DMS79 treated with DMSO at 0.1 percent for 48 hours (cell line): ENCODE results near the gene SERPINB6.
"Not testable (repeated sequence)": the region's sequence is repeated elsewhere in the genome, so short reads cannot be mapped to it uniquely, and the experiment has no call there.

Experiments used
- DNase-seq: peaks from one replicate; lab custom pipeline; 2025; lab: John Stamatoyannopoulos, UW

Gene SERPINB6

DNA sequence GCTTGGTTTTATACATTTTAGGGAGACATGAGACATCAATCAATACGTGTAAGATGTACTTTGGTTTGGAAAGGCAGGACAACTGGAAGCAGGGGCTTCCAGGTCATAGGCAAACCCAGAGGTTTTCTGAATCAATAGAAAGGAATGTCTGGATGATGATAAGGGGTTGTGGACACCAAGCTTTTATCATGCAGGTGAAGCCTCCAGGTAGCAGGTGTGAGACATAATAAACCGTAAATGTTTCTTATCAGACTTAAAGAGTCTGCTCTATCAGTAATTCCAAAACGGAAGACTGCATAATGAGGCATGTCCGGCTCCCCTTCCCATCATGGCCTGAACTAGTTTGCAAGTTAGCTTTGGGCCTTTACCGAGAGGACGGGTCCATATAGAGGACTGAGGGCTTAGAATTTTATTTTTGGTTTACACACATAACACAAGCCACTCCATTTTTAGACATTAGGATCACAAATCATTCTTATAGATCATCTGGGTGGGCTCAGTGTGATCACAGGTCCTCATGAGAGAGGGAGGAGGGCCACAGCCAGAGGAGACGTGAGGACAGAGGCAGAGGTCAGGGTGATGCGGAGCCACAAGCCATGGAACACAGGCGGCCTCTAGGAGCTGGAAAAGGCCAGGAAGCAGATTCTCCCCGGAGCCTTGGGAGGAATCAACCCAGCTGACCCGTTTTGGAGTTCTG lies 57.6 kb downstream of the SERPINB6 start:
- no peak for DNase-seq

DNA sequence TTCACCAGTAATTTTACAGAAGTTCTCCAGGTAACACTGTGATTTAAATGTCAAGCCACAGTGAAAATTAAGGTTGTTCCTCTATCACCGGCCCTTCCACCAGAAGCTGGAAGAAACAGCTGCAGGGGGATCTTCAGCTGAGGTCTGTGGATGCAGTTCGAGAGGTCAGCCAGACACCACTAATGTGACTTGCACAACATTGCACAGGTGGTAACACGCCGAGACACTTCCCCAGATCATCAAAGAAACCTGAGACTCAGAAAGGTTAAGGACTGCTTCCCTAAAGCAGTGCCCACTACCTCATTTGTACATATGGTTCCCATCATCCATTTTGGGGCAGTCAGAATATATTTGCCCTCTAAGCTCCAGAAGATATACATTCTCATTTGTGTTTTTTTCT lies 60.2 kb downstream of the SERPINB6 start:
- DNase-seq: no peak

DNA sequence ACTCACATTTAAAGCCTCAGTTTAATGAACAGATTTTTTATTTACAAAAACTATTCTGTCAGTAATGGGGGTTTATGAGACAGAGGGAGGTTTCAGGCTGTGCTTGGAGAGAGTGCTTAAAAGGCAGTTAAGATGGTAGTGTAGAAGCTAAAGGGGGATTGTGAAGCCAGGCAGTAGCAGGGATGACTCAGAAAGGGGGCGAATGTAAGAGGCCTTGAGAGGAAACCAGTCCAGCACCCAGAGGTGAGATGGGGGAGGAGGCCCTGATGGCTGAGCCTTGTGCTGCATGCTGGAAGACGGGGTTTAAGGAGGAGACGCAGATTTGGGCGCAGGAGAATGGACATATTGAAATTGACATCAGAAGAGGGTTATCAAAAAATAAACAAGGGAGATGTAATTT lies 61.6 kb downstream of the SERPINB6 start:
- DNase-seq: no peak

DNA sequence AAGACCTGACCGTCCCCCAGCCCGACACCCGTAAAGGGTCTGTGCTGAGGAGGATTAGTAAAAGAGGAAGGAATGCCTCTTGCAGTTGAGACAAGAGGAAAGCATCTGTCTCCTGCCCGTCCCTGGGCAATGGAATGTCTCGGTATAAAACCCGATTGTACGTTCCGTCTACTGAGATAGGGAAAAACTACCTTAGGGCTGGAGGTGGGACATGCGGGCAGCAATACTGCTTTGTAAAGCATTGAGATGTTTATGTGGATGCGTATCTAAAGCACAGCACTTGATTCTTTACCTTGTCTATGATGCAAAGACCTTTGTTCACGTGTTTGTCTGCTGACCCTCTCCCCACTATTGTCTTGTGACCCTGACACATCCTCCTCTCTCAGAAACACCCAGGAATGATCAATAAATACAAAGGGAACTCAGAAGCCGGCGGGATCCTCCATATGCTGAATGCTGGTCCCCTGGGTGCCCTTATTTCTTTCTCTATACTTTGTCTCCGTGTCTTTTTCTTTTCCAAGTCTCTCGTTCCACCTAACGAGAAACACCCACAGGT lies 62.2 kb downstream of the SERPINB6 start:
- DNase-seq: not testable (repeated sequence)

DNA sequence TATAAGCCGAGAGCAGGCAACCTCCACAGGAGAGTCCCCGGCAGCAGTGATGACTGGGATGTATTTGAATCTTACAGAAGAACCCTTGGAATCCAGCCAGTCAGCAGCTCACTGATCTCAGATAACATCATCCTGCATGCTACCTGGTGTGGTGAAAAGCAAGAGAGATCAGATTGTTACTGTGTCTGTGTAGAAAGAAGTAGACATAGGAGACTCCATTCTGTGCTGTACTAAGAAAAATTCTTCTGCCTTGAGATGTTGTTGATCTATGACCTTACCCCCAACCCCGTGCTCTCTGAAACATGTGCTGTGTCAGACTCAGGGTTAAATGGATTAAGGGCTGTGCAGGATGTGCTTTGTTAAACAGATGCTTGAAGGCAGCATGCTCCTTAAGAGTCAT lies 62.9 kb downstream of the SERPINB6 start:
- DNase-seq: peak; percentile 33

DNA sequence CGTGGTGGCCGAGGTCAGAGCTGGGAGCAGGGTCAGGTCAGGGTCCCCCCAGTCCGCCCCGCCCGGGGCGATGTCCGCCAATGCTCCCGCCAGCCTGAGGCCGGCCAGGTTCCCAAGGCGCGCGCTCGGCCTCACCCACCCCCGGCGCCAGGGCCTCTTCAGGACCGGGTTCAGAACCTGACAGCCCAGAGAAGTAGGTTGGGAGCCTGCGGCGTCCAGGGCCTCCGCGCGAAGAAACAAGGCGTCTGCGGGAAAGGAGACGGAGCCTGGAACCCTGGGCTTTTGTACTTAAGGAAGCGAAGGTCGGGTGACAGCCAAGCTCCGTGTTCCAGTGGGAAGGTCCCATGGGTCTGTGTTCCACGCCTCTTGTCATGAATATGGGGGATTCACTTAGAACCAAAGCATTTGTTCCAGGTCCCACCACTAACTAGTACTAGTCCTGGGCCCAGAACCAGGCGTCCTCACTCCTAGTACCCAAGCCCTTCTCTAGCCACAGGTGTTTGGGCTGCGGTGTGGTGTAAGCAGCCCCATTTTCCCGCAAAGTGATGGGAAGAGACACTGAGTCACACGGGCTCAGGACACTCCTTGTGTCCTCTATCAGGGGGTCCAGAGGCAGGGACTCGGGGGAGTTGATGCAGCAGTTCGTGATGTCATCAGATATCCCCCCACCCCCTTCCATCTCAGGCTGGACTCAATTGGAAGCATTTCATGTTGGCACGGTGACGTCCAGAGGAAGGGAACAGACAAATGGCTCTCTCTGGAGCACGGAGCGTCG lies 67.8 kb downstream of the SERPINB6 start:
- DNase-seq: not testable (repeated sequence)

DNA sequence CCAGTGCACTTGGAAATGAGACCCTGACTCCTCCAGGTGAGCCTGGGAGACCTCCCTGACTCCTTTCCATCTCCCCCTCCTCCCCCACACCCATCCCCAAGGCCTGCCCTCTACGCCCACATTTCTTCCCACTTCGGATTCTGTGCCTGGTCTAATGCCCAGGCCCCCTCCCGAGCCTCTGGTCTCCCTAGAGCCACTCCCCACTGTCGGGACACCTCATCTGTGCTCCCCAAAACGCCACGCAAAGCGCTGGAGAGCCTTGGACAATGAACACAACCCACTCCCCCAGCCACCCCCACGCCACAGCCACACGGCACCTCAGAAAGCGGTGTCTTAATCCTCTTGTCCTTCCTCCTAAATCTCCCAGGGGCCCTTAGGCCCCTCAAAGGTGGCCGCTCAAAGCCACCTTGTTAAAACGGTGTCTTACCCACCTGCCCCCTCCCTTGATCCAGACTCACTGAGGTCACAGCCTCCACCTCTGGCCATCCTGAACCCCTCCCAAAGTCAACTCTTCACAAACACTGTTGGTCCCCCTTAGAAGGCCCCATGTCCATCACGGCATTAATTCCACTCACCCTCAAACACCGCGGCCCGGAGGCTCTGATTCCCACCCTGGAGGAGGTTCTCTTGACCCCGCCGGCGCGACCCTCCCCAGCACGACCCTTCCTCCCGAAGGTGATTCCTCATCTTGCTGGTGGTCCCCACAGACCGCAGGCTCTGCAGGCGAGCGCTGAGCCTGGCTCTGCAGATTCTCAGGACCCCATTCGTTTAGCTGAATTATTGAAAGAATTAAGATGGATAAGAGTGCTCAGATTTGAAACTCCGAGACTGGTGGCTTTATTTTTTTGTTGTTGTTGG lies 69.5 kb downstream of the SERPINB6 start:
- DNase-seq: not testable (repeated sequence)

DNA sequence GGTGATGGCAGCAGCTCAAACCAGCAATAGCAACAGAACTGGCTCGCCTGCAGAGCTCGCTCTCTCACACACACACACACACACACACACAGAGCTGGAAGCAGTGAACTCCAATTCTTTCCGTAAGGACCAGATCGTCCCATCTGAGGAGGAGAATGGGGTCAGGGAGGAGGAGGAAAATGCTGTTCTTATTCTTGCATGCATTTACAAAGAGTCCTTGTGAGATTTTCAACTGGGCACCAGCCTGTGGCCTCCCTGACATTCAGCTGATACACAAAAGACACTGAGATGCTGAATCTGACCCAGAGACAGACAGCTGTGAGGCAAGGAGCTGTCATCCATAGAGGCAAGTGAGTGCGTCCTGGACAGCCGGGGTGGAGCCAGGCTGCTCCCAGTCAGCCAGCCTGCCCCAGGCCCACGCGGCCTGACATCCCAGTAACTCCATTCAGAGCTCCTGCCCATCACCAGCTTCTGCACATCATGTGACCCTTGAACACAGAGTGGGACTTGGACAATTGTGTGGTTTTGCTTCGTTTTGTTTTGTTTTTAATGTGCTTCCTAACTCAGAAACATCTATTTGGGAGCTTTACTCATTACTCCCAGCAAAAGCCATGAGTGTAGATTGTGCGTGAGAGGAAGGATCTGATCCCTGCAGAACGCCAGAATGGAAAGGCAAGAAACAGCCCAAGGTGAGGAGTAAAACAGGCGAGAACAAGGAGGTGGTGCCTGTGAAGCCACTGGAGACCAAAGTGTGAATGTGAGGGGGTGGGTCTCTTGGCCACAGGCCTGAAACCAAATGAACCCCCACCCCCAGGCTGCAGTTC lies 70.3 kb downstream of the SERPINB6 start:
- no peak for DNase-seq

DNA sequence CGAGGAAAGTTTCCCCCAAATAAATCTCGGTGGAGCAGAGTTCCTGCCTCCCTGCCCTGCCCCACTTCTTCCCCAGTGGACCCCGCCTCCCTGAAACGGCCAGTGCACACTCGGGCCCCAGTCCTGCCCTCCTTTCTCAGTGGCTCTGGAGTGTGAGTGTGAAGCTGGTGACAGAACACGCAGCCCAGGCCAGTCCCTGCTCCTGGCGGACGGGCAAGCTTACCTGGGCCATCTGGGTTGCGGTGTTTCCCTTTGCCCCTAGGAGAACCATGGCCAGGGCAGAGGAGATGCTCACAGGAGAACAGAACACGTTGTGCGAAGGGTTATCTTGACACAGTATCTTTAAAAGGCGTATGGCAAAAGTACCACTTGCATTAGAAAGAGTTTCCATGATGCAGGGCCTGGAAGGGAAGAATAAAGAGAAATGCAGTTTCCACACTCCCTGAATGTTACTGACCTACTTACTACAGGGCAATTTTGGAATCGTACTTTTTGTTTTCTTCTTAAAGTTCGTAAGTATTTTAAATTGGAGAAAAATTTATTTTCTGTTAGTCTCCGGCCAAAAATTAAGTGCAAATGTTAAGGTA lies 71.1 kb downstream of the SERPINB6 start:
- DNase-seq: no peak

DNA sequence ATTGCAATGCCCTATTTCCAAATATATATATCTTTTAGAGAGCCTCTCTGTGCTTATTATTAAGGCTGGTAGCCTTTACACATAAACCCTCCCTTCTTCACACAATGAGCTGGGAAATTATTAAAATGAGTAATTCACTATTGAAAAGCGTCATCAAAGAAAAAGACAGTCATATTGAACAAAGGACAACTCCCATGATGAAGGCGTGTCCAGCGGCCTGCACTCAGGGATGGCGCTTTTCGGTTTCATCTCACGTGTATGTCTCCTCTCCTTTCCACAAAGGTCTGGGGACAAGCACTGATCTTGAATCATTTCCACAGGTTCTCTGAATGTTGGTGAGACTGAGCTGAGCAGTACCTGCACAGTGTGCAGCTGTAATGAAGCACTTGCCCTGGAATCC lies 71.8 kb downstream of the SERPINB6 start:
- no peak for DNase-seq
